Measurements from ENCODE around the gene MTX1. TPM values are rescaled to one million over a fixed set of nuclear protein-coding genes. Genes with fewer than 3 reads are reported as not detected.

Gene MTX1
- total and polyA plus RNA-seq, 4 donors, result 25.6 to 72.1 (median 58.3) TPM

GRCh38 chr1:155177918-155178281, 30.6 kb upstream of the MTX1 start:
- no peak for ATAC-seq (ENCODE audit: insufficient read depth, low FRiP score)
- peaks cover 0 to 22% (median 3%) of the 10 kb centered on the region in 5 donors for H3K4me1 ChIP-seq (ENCODE audit: control insufficient read depth in 5 of 5, insufficient read depth in 5 of 5, low read length in 5 of 5)
- 95% methylated on average over 9 of the region's 9 CpGs for WGBS, 2 donors
- H3K27ac ChIP-seq (ENCODE audit: low read depth in 1 of 2, low read length in 1 of 2), result peak overlapping the region in 1 of 2 donors; percentile 57
- no peaks in the 10 kb centered on the region for H3K27me3 ChIP-seq (ENCODE audit: control insufficient read depth in 3 of 3, insufficient read depth in 3 of 3, low read length in 2 of 3)
- DNase-seq, result no peak
- TF ChIP-seq CTCF (IDR thresholded peaks at IDR 0.05; ENCODE audit: control extremely low read depth, extremely low read depth), result no peak
- H3K9me3 ChIP-seq (ENCODE audit: control insufficient read depth in 4 of 4, insufficient read depth in 3 of 4, low read length in 3 of 4), result peaks cover 0 to 2% (median 0%) of the 10 kb centered on the region in 4 donors
- no peak overlapping the region for H3K4me3 ChIP-seq
- no peak overlapping the region for H3K9ac ChIP-seq (ENCODE audit: insufficient read depth in 1 of 2, low read length in 2 of 2)
- no peaks in the 10 kb centered on the region for H3K36me3 ChIP-seq (ENCODE audit: control insufficient read depth in 4 of 4, insufficient read depth in 4 of 4, low read length in 4 of 4)

- Histone ChIP-seq H3K4me3 (no peak overlapping the region), H3K4me1 (ENCODE audit: control insufficient read depth in 5 of 5, insufficient read depth in 5 of 5, low read length in 5 of 5) (peaks cover 0 to 22% (median 3%) of the 10 kb centered on the region in 5 donors), H3K27me3 (ENCODE audit: control insufficient read depth in 3 of 3, insufficient read depth in 3 of 3, low read length in 2 of 3) (no peaks in the 10 kb centered on the region), H3K9ac (ENCODE audit: insufficient read depth in 1 of 2, low read length in 2 of 2) (no peak overlapping the region), H3K9me3 (ENCODE audit: control insufficient read depth in 4 of 4, insufficient read depth in 3 of 4, low read length in 3 of 4) (peaks cover 0 to 2% (median 0%) of the 10 kb centered on the region in 4 donors), H3K36me3 (ENCODE audit: control insufficient read depth in 4 of 4, insufficient read depth in 4 of 4, low read length in 4 of 4) (no peaks in the 10 kb centered on the region), H3K27ac (ENCODE audit: low read depth in 1 of 2, low read length in 1 of 2) (no peak overlapping the region)
- TF ChIP-seq CTCF (IDR thresholded peaks at IDR 0.05; ENCODE audit: control extremely low read depth, extremely low read depth), result no peak
- ATAC-seq (ENCODE audit: insufficient read depth, low FRiP score) (no peak), DNase-seq (no peak)
- WGBS, 2 donors, result 77 to 79% methylated on average over 27 to 30 of the region's 30 CpGs
Measured at GRCh38 chr1:155178441-155179111, 29.9 kb upstream of the MTX1 start.

GRCh38 chr1:155179112-155180031, 29.1 kb upstream of the MTX1 start:
- Histone ChIP-seq H3K27ac (ENCODE audit: low read depth in 1 of 2, low read length in 1 of 2) (no peak overlapping the region), H3K9ac (ENCODE audit: insufficient read depth in 1 of 2, low read length in 2 of 2) (no peak overlapping the region), H3K36me3 (ENCODE audit: control insufficient read depth in 4 of 4, insufficient read depth in 4 of 4, low read length in 4 of 4) (no peaks in the 10 kb centered on the region), H3K27me3 (ENCODE audit: control insufficient read depth in 3 of 3, insufficient read depth in 3 of 3, low read length in 2 of 3) (no peaks in the 10 kb centered on the region), H3K4me1 (ENCODE audit: control insufficient read depth in 5 of 5, insufficient read depth in 5 of 5, low read length in 5 of 5) (peaks cover 0 to 22% (median 0%) of the 10 kb centered on the region in 5 donors), H3K4me3 (no peak overlapping the region), H3K9me3 (ENCODE audit: control insufficient read depth in 4 of 4, insufficient read depth in 3 of 4, low read length in 3 of 4) (peaks cover 0 to 2% (median 0%) of the 10 kb centered on the region in 4 donors)
- WGBS, 2 donors, result 93 to 94% methylated on average over 31 of the region's 31 CpGs
- no peak for TF ChIP-seq CTCF (IDR thresholded peaks at IDR 0.05; ENCODE audit: control extremely low read depth, extremely low read depth)
- DNase-seq, result no peak
- no peak for ATAC-seq (ENCODE audit: insufficient read depth, low FRiP score)
